ENCODE results near the gene MAGEA2. TPM values are rescaled to one million over a fixed set of nuclear protein-coding genes. Genes with fewer than 3 reads are reported as not detected.
A peak's percentile ranks its signal among the peaks of the same experiment; 100 is the strongest.

The MAGEA2 gene
- total and polyA plus RNA-seq, 9 of the 15 experiments (the other 6 are each of a cell fraction or from before 2014, with no cell fraction given), result 18.6 to 48.5 (median 37.1) TPM

- TF ChIP-seq, protein P1, sequence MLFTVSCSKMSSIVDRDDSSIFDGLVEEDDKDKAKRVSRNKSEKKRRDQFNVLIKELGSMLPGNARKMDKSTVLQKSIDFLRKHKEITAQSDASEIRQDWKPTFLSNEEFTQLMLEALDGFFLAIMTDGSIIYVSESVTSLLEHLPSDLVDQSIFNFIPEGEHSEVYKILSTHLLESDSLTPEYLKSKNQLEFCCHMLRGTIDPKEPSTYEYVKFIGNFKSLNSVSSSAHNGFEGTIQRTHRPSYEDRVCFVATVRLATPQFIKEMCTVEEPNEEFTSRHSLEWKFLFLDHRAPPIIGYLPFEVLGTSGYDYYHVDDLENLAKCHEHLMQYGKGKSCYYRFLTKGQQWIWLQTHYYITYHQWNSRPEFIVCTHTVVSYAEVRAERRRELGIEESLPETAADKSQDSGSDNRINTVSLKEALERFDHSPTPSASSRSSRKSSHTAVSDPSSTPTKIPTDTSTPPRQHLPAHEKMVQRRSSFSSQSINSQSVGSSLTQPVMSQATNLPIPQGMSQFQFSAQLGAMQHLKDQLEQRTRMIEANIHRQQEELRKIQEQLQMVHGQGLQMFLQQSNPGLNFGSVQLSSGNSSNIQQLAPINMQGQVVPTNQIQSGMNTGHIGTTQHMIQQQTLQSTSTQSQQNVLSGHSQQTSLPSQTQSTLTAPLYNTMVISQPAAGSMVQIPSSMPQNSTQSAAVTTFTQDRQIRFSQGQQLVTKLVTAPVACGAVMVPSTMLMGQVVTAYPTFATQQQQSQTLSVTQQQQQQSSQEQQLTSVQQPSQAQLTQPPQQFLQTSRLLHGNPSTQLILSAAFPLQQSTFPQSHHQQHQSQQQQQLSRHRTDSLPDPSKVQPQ (CRISPR knock-in tag; IDR thresholded peaks at IDR 0.05; ENCODE audit: borderline replicate concordance), result no peak
- peak; percentile 58; the same call in 1 of the 2 replicates for TF ChIP-seq RAD51 (IDR thresholded peaks at IDR 0.05; ENCODE audit: borderline replicate concordance, low read depth)
- TF ChIP-seq POLR2G (IDR thresholded peaks at IDR 0.05; ENCODE audit: low read depth, low read length), result peak; percentile 76
- TF ChIP-seq, protein P2, sequence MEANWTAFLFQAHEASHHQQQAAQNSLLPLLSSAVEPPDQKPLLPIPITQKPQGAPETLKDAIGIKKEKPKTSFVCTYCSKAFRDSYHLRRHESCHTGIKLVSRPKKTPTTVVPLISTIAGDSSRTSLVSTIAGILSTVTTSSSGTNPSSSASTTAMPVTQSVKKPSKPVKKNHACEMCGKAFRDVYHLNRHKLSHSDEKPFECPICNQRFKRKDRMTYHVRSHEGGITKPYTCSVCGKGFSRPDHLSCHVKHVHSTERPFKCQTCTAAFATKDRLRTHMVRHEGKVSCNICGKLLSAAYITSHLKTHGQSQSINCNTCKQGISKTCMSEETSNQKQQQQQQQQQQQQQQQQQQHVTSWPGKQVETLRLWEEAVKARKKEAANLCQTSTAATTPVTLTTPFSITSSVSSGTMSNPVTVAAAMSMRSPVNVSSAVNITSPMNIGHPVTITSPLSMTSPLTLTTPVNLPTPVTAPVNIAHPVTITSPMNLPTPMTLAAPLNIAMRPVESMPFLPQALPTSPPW (CRISPR knock-in tag; IDR thresholded peaks at IDR 0.05), result peak; percentile 34; the same call in 1 of the 2 replicates
- TF ChIP-seq CGGBP1 (CRISPR knock-in tag; IDR thresholded peaks at IDR 0.05), result no peak
- peak; percentile 5; the same call in 1 of the 2 replicates for TF ChIP-seq EP300 (IDR thresholded peaks at IDR 0.05; ENCODE audit: low read length)
- TF ChIP-seq, protein P3, sequence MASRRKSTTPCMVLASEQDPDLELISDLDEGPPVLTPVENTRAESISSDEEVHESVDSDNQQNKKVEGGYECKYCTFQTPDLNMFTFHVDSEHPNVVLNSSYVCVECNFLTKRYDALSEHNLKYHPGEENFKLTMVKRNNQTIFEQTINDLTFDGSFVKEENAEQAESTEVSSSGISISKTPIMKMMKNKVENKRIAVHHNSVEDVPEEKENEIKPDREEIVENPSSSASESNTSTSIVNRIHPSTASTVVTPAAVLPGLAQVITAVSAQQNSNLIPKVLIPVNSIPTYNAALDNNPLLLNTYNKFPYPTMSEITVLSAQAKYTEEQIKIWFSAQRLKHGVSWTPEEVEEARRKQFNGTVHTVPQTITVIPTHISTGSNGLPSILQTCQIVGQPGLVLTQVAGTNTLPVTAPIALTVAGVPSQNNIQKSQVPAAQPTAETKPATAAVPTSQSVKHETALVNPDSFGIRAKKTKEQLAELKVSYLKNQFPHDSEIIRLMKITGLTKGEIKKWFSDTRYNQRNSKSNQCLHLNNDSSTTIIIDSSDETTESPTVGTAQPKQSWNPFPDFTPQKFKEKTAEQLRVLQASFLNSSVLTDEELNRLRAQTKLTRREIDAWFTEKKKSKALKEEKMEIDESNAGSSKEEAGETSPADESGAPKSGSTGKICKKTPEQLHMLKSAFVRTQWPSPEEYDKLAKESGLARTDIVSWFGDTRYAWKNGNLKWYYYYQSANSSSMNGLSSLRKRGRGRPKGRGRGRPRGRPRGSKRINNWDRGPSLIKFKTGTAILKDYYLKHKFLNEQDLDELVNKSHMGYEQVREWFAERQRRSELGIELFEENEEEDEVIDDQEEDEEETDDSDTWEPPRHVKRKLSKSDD (conservative IDR thresholded peaks at IDR 0.05; ENCODE audit: low read length), result no peak
- TF ChIP-seq ZBTB12 (CRISPR knock-in tag; IDR thresholded peaks at IDR 0.05), result peak; percentile 62; the same call in 1 of the 2 replicates
- TF ChIP-seq ATF2 (CRISPR knock-in tag; IDR thresholded peaks at IDR 0.05), result no peak
Observed at GRCh38 chrX:152733261-152733975, 20.2 kb downstream of the MAGEA2 start, which contains the start of the genes CSAG1 and MAGEA12 (continued).
